K562 (cell line): Measurements from ENCODE around the gene KRTAP2-1. TPM values are rescaled to one million over a fixed set of nuclear protein-coding genes. Genes with fewer than 3 reads are reported as not detected.

Experiments used
- ATAC-seq: fragments of 200-7000 bp; cut with Tn5 transposase; 3 replicates; pipeline ENCODE4 v1.9.1; 2020; ENCODE audit warnings: moderate library complexity
- BruUV-seq: library from RNA; stranded (reverse); fragments of 400-500 nt; replicated peaks from 2 replicates; lab custom pipeline; 2021; lab: Mats Ljungman, UMichigan
- CTCF ChIA-PET: fragments of 300-600 bp; formaldehyde crosslinking; extraction: SDS; loops from one replicate; lab custom pipeline; 2021; ENCODE audit warnings: low intra/inter-chr PET ratio; lab: Yijun Ruan, JAX
- POLR2A ChIA-PET: fragments of 300-600, 350-650 bp; sonication (Branson Sonifier 250); formaldehyde crosslinking; extraction: SDS; loops from one replicate; lab custom pipeline; 2021; ENCODE audit warnings: antibody characterized with exemption, inconsistent platforms; lab: Yijun Ruan, JAX
- DNase-seq, 4 experiments: peaks; one replicate each; pipeline versions ENCODE4 v3.0.0 to v3.0.0-alpha.2; 2011 to 2018; ENCODE audit warnings: low spot score in 3 of 4, mixed read lengths in 3 of 4; ENCODE audit errors: extremely low read depth in 1 of 4
- FAIRE-seq: peaks from 2 replicates; lab custom pipeline; 2011; peaks lifted over from hg19 to GRCh38; lab: Jason Lieb, UNC
- H2AFZ ChIP-seq: 2 replicates; pipeline ENCODE4 v1.6.0; 2011; ENCODE audit warnings: low read depth, low read length, control low read depth, inconsistent platforms
- H3K27ac ChIP-seq: fragments of 200-600 bp; 3 replicates; pipeline ENCODE4 v1.8.0; 2011; ENCODE audit warnings: low read depth, mild to moderate bottlenecking, control low read depth, inconsistent platforms, low read length, moderate library complexity, mixed read lengths; ENCODE audit errors: extremely low read depth
- H3K27me3 ChIP-seq, 2 experiments: fragments of 300-600 bp in 1 of 2; 2 replicates in 1 of 2; 3 replicates in 1 of 2; pipeline versions ENCODE4 v1.6.0 to v1.8.0; 2011; ENCODE audit warnings: inconsistent platforms in 2 of 2, low read length in 2 of 2, mild to moderate bottlenecking in 1 of 2, mixed read lengths in 1 of 2, moderate library complexity in 1 of 2; ENCODE audit not compliant: control insufficient read depth in 2 of 2, insufficient read depth in 2 of 2
- H3K36me3 ChIP-seq: fragments of 300-600 bp; 3 replicates; pipeline ENCODE4 v1.8.0; 2011; ENCODE audit warnings: mild to moderate bottlenecking, low read length, inconsistent platforms; ENCODE audit not compliant: control insufficient read depth, insufficient read depth
- H3K4me1 ChIP-seq, 2 experiments: fragments of 200-600 bp in 1 of 2; replicated peaks in 1 of 2; 2 replicates in 1 of 2; 3 replicates in 1 of 2; pipeline versions ENCODE4 v1.5.1 to v1.8.0; 2011; ENCODE audit warnings: inconsistent platforms in 2 of 2, low read length in 2 of 2, mild to moderate bottlenecking in 1 of 2, mixed read lengths in 1 of 2, moderate library complexity in 1 of 2; ENCODE audit not compliant: control insufficient read depth in 2 of 2, insufficient read depth in 2 of 2
- H3K4me2 ChIP-seq: 2 replicates; pipeline ENCODE4 v1.6.1; 2011; ENCODE audit warnings: low read length, control low read depth, inconsistent platforms, mixed read lengths; ENCODE audit not compliant: insufficient read depth
- H3K4me3 ChIP-seq: fragments of 200-600 bp; sonication (generic), shearing (Covaris generic); 2 replicates; pipeline ENCODE4 v1.5.1; 2016; ENCODE audit warnings: control low read depth, inconsistent platforms
- H3K79me2 ChIP-seq: fragments of 200-600 bp; 3 replicates; pipeline ENCODE4 v1.8.0; 2011; ENCODE audit warnings: low read length, inconsistent platforms; ENCODE audit not compliant: control insufficient read depth, insufficient read depth
- H3K9ac ChIP-seq, 2 experiments: 2 replicates each; pipeline versions ENCODE4 v1.6.0 to v1.6.1; 2011; ENCODE audit warnings: low read depth in 2 of 2, low read length in 2 of 2, control low read depth in 1 of 2, inconsistent platforms in 1 of 2, mild to moderate bottlenecking in 1 of 2, mixed read lengths in 1 of 2; ENCODE audit not compliant: insufficient read depth in 1 of 2
- H3K9me1 ChIP-seq: one replicate; pipeline ENCODE4 v1.6.0; 2011; ENCODE audit warnings: inconsistent platforms, mild to moderate bottlenecking, low read length, moderate library complexity; ENCODE audit not compliant: control insufficient read depth, insufficient read depth
- H3K9me3 ChIP-seq: replicated peaks from 2 replicates; pipeline ENCODE4 v1.5.1; 2011; ENCODE audit warnings: low read depth, low read length, inconsistent platforms; ENCODE audit not compliant: control insufficient read depth, insufficient read depth
- H4K20me1 ChIP-seq: replicated peaks from 2 replicates; pipeline ENCODE4 v1.6.1; 2011; ENCODE audit warnings: low read length, inconsistent platforms, mixed read lengths; ENCODE audit not compliant: control insufficient read depth, insufficient read depth
- HMGXB4 ChIP-seq: sonication (generic); formaldehyde crosslinking; IDR thresholded peaks from 2 replicates; pipeline ENCODE4 v1.8.1; 2023; ENCODE audit warnings: mild to moderate bottlenecking, missing genetic modification reagents
- HNRNPUL1 ChIP-seq: fragments of 200-400 bp; formaldehyde crosslinking; IDR thresholded peaks from 2 replicates; pipeline ENCODE4 v1.6.1; 2017; ENCODE audit warnings: low read length
- KHSRP ChIP-seq: fragments of 450-650 bp; IDR thresholded peaks from 2 replicates; pipeline ENCODE4 v1.6.1; 2017
- MCM3 ChIP-seq: fragments of 450-650 bp; IDR thresholded peaks from 2 replicates; pipeline ENCODE4 v1.6.1; 2016
- SAFB2 ChIP-seq: fragments of 200-400 bp; formaldehyde crosslinking; IDR thresholded peaks from 2 replicates; pipeline ENCODE4 v1.6.1; 2018; ENCODE audit warnings: borderline replicate concordance, low read length, low read depth, moderate library complexity; ENCODE audit not compliant: severe bottlenecking
- XRCC4 ChIP-seq: IDR thresholded peaks from one replicate; pipeline ENCODE4 v1.6.1; 2011; ENCODE audit not compliant: insufficient read depth, insufficient read length; ENCODE audit errors: extremely low read depth
- ZBTB49 ChIP-seq: sonication (generic); formaldehyde crosslinking; IDR thresholded peaks from 2 replicates; pipeline ENCODE4 v1.8.0; 2022; ENCODE audit warnings: missing genetic modification reagents, mild to moderate bottlenecking, borderline replicate concordance
- ZFPM2 ChIP-seq: fragments of 250-450 bp; sonication (Bioruptor Pico); IDR thresholded peaks from 2 replicates; pipeline ENCODE4 v1.5.1; 2022; ENCODE audit warnings: mild to moderate bottlenecking
- ZNF23 ChIP-seq: fragments of 250-450 bp; sonication (Bioruptor Pico); IDR thresholded peaks from 2 replicates; pipeline ENCODE4 v1.4.0; 2020; ENCODE audit warnings: mild to moderate bottlenecking
- ZNF280B ChIP-seq: fragments of 250-450 bp; sonication (Bioruptor Pico); IDR thresholded peaks from 2 replicates; pipeline ENCODE4 v1.5.1; 2021; ENCODE audit warnings: mild to moderate bottlenecking
- WGBS: fragments of 100-300 bp; shearing (Covaris generic); methylation state at CpG from one replicate; pipeline ENCODE4 v1.1.6; 2016; ENCODE audit warnings: low coverage, mixed read lengths; ENCODE audit not compliant: insufficient coverage; ENCODE audit errors: missing lambda C conversion rate; 5-methylcytosine and 5-hydroxymethylcytosine counted together
- in situ Hi-C: fragments of 300-500 bp; cut with MboI; formaldehyde crosslinking; loops from 4 replicates; pipeline ENCODE4 v1.15.0; 2018; ENCODE audit warnings: inconsistent platforms, mixed read lengths
- intact Hi-C: fragments of 100-400 bp; cut with micrococcal nuclease; formaldehyde crosslinking; loops from 2 replicates; pipeline ENCODE4 v1.14.2; 2022
- polyA plus RNA-seq, 8 experiments: library from polyadenylated mRNA; depleted of rRNA in 4 of 8; stranded (reverse) in 5 of 8; unstranded in 3 of 8; fragments of >200 nt; fragmentation: Nextera tagmentation in 2 of 8; fragmentation: Illumina TruSeq in 1 of 8; extraction: Ambion mirVana in 2 of 8; extraction: Trizol in 1 of 8; gene quantifications; 2 replicates each; pipeline versions ENCODE4 v1.2.1 to v1.2.3, GENCODE V29; 2011 to 2014; ENCODE audit warnings: inconsistent platforms in 1 of 8, missing spikeins in 1 of 8
- total RNA-seq, 7 experiments: library from RNA; depleted of rRNA in 6 of 7; stranded (reverse); fragments of >200 nt in 6 of 7; fragmentation: Illumina TruSeq in 2 of 7; extraction: Trizol in 2 of 7; gene quantifications; 2 replicates each; pipeline versions ENCODE4 v1.2.1 to v1.2.3, GENCODE V29; 2011 to 2021; ENCODE audit warnings: low replicate concordance in 1 of 7

KRTAP2-1 gene
- total and polyA plus RNA-seq, 9 of the 15 experiments (the other 6 are each of a cell fraction or from before 2014, with no cell fraction given) = not detected

- no peak for ATAC-seq
- POLR2A ChIA-PET = interaction anchor here (1.0 kb wide), 1 partner anchor 10 kb away, joined by 3 read pairs; no protein-coding TSS in a partner anchor
- in situ Hi-C loops = no loop called here
- BruUV-seq = no TSS peak
- Histone ChIP-seq H3K9me1 (no peaks in the 10 kb centered on the region), H3K36me3 (no peaks in the 10 kb centered on the region), H3K27me3 (peaks cover 2 to 7% of the 10 kb centered on the region in 2 experiments; a peak in 3 of 5 replicates)
- TF ChIP-seq HMGXB4 (CRISPR knock-in tag) (no peak), HNRNPUL1 (no peak), KHSRP (no peak), MCM3 (no peak), SAFB2 (no peak), ZFPM2 (CRISPR knock-in tag) (no peak), ZNF23 (CRISPR knock-in tag) (no peak), ZNF280B (no peak), ZBTB49 (CRISPR knock-in tag) (no peak), XRCC4 (no peak)
- TF ChIP-seq, all 486 proteins: peak for 0
- intact Hi-C loops = no loop called here
- 2% methylated on average over 2 of the region's 2 CpGs for WGBS
- CTCF ChIA-PET = no interaction called here
- H3K4me2 ChIP-seq = no peak overlapping the region
- no peak for DNase-seq
- no peaks in the 10 kb centered on the region for H3K9me3 ChIP-seq
- H4K20me1 ChIP-seq = no peaks in the 10 kb centered on the region
- no peaks in the 10 kb centered on the region for H3K4me1 ChIP-seq
- no peaks in the 10 kb centered on the region for H3K79me2 ChIP-seq
- no peak overlapping the region for H3K9ac ChIP-seq
- no peak for FAIRE-seq
- H3K4me3 ChIP-seq = no peak overlapping the region
- H2AFZ ChIP-seq = no peak overlapping the region
- H3K27ac ChIP-seq = no peak overlapping the region
These were observed 2.0 kb upstream of the KRTAP2-1 start for GRCh38 chr17:41049110-41049509.
